Measurements from ENCODE around the gene PPP3R1.

DNA sequence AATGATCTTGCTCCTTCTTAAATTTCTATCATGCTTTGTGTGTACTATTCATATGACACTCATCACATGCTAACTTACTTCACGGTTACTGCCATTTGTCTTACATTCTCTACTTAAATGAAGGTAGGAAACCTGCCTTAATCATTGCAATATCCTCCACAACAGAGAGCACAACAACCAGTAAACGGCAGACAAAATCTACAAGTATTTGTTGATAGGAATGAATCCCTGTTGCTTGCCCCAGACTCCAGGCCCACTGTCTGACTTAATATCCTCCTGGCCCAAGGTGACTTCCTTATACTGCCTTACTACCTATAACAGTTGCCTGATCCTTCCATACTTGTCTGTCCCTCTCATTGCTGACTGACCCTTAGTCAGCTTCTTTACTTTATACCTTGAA lies 3.5 kb downstream of the PPP3R1 start:
- TF ChIP-seq, protein P1, sequence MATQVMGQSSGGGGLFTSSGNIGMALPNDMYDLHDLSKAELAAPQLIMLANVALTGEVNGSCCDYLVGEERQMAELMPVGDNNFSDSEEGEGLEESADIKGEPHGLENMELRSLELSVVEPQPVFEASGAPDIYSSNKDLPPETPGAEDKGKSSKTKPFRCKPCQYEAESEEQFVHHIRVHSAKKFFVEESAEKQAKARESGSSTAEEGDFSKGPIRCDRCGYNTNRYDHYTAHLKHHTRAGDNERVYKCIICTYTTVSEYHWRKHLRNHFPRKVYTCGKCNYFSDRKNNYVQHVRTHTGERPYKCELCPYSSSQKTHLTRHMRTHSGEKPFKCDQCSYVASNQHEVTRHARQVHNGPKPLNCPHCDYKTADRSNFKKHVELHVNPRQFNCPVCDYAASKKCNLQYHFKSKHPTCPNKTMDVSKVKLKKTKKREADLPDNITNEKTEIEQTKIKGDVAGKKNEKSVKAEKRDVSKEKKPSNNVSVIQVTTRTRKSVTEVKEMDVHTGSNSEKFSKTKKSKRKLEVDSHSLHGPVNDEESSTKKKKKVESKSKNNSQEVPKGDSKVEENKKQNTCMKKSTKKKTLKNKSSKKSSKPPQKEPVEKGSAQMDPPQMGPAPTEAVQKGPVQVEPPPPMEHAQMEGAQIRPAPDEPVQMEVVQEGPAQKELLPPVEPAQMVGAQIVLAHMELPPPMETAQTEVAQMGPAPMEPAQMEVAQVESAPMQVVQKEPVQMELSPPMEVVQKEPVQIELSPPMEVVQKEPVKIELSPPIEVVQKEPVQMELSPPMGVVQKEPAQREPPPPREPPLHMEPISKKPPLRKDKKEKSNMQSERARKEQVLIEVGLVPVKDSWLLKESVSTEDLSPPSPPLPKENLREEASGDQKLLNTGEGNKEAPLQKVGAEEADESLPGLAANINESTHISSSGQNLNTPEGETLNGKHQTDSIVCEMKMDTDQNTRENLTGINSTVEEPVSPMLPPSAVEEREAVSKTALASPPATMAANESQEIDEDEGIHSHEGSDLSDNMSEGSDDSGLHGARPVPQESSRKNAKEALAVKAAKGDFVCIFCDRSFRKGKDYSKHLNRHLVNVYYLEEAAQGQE (IDR thresholded peaks at IDR 0.05; ENCODE audit: insufficient read depth in 1 of 2, low read depth in 2 of 2, low read length in 2 of 2) = no peak
- TF ChIP-seq SIN3A (IDR thresholded peaks at IDR 0.05; ENCODE audit: borderline replicate concordance, insufficient read depth, low read length) (no peak), TAF1 (IDR thresholded peaks at IDR 0.05; ENCODE audit: borderline replicate concordance, insufficient read depth, low read length) (no peak), POLR2AphosphoS5 (IDR thresholded peaks at IDR 0.05; ENCODE audit: low read depth, low read length) (no peak), FOXP2 (optimal IDR thresholded peaks at IDR 0.05; ENCODE audit: borderline replicate concordance, extremely low read depth, extremely low read length, insufficient read depth) (no peak)

Data from PFSK-1 (cell line).